ENCODE results near the gene TSNAX.

Gene TSNAX

DNA sequence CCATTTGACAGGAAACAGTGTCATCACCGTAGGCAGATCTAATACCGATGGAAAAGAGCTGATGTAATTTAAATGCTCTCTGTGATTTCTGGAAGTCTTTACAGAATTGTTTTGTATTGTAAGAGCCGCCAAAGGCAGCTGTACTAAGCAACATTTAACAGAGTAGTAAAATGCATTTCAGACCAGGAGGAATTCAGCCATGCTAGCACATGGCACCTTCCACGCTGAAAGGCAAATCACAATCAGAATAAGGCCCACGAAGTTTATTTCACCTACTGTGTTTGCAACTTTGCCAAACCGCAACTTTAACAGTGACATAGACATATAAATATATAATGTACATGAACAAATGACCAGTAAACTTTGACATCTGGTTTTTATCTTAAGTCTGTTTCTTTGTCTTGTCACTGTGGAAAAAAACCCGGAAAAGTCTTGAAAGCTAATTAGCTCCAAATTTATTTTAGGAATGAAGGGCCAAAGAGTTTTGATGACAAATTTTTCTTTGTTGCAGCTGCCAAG is 72.0 kb downstream of the TSNAX start:
- Histone ChIP-seq H3K9me2 (replicated peaks; ENCODE audit: low read depth, low read length) (no peaks in the 10 kb centered on the region), H2AFZ (ENCODE audit: low read length) (no peak overlapping the region), H3K27me3 (ENCODE audit: insufficient read depth, low read length, poor library complexity, severe bottlenecking) (no peaks in the 10 kb centered on the region), H3K36me3 (ENCODE audit: insufficient read depth, low read length) (no peaks in the 10 kb centered on the region), H4K20me1 (ENCODE audit: insufficient read depth, low read length, poor library complexity, severe bottlenecking) (no peaks in the 10 kb centered on the region), H3K9ac (ENCODE audit: low read depth, low read length, poor library complexity, severe bottlenecking) (no peak overlapping the region), H3K79me2 (ENCODE audit: insufficient read depth, low read length) (no peaks in the 10 kb centered on the region), H3K9me3 (ENCODE audit: insufficient read depth, low read depth, low read length) (no peaks in the 10 kb centered on the region), H3F3A (ENCODE audit: low read depth) (no peaks in the 10 kb centered on the region), H3K4me3 (ENCODE audit: low read length, poor library complexity, severe bottlenecking) (no peak overlapping the region), H3K4me1 (ENCODE audit: insufficient read depth, low read length, poor library complexity, severe bottlenecking) (peaks cover 14% of the 10 kb centered on the region), H3K4me2 (ENCODE audit: low read depth, low read length, poor library complexity, severe bottlenecking) (no peak overlapping the region)
- TF ChIP-seq EZH2phosphoT487 (IDR thresholded peaks at IDR 0.05; ENCODE audit: borderline replicate concordance), result no peak
- TF ChIP-seq, protein P1, sequence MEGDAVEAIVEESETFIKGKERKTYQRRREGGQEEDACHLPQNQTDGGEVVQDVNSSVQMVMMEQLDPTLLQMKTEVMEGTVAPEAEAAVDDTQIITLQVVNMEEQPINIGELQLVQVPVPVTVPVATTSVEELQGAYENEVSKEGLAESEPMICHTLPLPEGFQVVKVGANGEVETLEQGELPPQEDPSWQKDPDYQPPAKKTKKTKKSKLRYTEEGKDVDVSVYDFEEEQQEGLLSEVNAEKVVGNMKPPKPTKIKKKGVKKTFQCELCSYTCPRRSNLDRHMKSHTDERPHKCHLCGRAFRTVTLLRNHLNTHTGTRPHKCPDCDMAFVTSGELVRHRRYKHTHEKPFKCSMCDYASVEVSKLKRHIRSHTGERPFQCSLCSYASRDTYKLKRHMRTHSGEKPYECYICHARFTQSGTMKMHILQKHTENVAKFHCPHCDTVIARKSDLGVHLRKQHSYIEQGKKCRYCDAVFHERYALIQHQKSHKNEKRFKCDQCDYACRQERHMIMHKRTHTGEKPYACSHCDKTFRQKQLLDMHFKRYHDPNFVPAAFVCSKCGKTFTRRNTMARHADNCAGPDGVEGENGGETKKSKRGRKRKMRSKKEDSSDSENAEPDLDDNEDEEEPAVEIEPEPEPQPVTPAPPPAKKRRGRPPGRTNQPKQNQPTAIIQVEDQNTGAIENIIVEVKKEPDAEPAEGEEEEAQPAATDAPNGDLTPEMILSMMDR (conservative IDR thresholded peaks at IDR 0.05; ENCODE audit: low read length), result no peak

DNA sequence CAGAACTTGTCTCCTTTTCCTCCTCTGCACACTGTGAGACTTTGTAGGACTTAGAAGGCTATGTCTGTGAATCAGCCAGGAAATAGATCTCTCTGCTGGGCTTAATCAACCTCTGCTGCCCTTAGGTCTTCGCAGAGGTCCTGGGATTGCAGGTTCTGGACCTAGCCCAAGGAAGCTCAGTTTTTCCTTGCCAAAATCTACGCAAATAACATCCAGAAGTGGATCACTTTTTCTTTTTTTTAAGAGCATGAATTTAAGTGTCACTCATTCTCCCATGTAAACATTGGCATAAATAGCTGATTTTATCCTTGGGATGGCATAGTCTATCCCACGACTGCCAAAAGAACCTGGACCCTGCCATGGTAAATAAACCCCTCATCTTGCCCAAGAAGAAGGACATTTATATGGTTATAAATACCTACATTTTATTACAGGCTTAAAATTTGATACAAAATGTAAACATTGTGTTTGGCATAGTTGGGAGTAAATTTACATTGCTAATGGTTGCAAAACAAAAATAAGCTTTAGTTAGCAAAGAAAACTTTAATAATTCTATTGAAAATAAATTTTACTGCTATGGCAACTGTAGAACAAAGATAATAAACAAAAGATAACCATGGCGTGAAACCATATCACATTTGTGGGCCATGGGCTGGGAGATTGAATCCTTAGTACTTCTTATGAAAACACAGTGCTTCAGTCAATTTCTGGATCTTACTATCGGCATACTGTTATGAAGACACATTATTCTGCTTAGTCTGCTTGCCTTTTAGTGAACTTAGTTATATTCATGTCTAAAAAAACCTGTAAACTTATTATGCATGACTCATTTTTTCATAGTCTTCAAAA is 73.6 kb downstream of the TSNAX start:
- no peaks in the 10 kb centered on the region for H3K27me3 ChIP-seq (ENCODE audit: insufficient read depth, low read length, poor library complexity, severe bottlenecking)
- H3K4me3 ChIP-seq (ENCODE audit: low read length, poor library complexity, severe bottlenecking), result no peak overlapping the region
- H3K4me2 ChIP-seq (ENCODE audit: low read depth, low read length, poor library complexity, severe bottlenecking), result no peak overlapping the region
- H3K4me1 ChIP-seq (ENCODE audit: insufficient read depth, low read length, poor library complexity, severe bottlenecking), result peaks cover 17% of the 10 kb centered on the region
- no peak overlapping the region for H2AFZ ChIP-seq (ENCODE audit: low read length)
- H4K20me1 ChIP-seq (ENCODE audit: insufficient read depth, low read length, poor library complexity, severe bottlenecking), result no peaks in the 10 kb centered on the region
- no peaks in the 10 kb centered on the region for H3K36me3 ChIP-seq (ENCODE audit: insufficient read depth, low read length)
- H3K79me2 ChIP-seq (ENCODE audit: insufficient read depth, low read length), result no peaks in the 10 kb centered on the region
- no peak for TF ChIP-seq EZH2phosphoT487 (IDR thresholded peaks at IDR 0.05; ENCODE audit: borderline replicate concordance)
- TF ChIP-seq, protein P1 (conservative IDR thresholded peaks at IDR 0.05; ENCODE audit: low read length), result no peak
- no peaks in the 10 kb centered on the region for H3F3A ChIP-seq (ENCODE audit: low read depth)
- no peak overlapping the region for H3K9ac ChIP-seq (ENCODE audit: low read depth, low read length, poor library complexity, severe bottlenecking)
- H3K9me3 ChIP-seq (ENCODE audit: insufficient read depth, low read depth, low read length), result no peaks in the 10 kb centered on the region
- H3K9me2 ChIP-seq (replicated peaks; ENCODE audit: low read depth, low read length), result no peaks in the 10 kb centered on the region

DNA sequence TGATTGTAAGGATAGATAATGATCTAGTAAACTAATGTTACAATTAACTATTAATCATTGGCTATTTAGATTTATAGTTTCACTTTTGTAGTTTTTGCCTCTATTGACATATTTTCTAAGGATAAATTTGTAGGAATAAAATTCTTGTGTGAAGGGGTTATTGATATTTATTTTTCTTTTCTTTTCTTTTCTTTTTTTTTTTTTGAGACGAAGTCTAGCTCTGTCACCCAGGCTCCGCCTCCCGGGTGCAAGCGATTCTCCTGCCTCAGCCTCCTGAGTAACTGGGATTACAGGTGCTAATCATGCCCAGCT is 74.2 kb downstream of the TSNAX start:
- H3K9me2 ChIP-seq (replicated peaks; ENCODE audit: low read depth, low read length), result no peaks in the 10 kb centered on the region
- H3K4me1 ChIP-seq (ENCODE audit: insufficient read depth, low read length, poor library complexity, severe bottlenecking), result peaks cover 17% of the 10 kb centered on the region
- H3K79me2 ChIP-seq (ENCODE audit: insufficient read depth, low read length), result no peaks in the 10 kb centered on the region
- H3K9ac ChIP-seq (ENCODE audit: low read depth, low read length, poor library complexity, severe bottlenecking), result no peak overlapping the region
- no peaks in the 10 kb centered on the region for H4K20me1 ChIP-seq (ENCODE audit: insufficient read depth, low read length, poor library complexity, severe bottlenecking)
- no peaks in the 10 kb centered on the region for H3K27me3 ChIP-seq (ENCODE audit: insufficient read depth, low read length, poor library complexity, severe bottlenecking)
- H3F3A ChIP-seq (ENCODE audit: low read depth), result no peaks in the 10 kb centered on the region
- no peak overlapping the region for H2AFZ ChIP-seq (ENCODE audit: low read length)
- H3K9me3 ChIP-seq (ENCODE audit: insufficient read depth, low read depth, low read length), result no peaks in the 10 kb centered on the region
- no peak overlapping the region for H3K4me3 ChIP-seq (ENCODE audit: low read length, poor library complexity, severe bottlenecking)
- TF ChIP-seq, protein P1 (conservative IDR thresholded peaks at IDR 0.05; ENCODE audit: low read length), result no peak
- no peak for TF ChIP-seq EZH2phosphoT487 (IDR thresholded peaks at IDR 0.05; ENCODE audit: borderline replicate concordance)
- no peaks in the 10 kb centered on the region for H3K36me3 ChIP-seq (ENCODE audit: insufficient read depth, low read length)
- no peak overlapping the region for H3K4me2 ChIP-seq (ENCODE audit: low read depth, low read length, poor library complexity, severe bottlenecking)
